SJSA1 (cell line): Measurements from ENCODE around the gene ADCY3. TPM values are rescaled to one million over a fixed set of nuclear protein-coding genes. Genes with fewer than 3 reads are reported as not detected.

ENCODE experiments used
- total RNA-seq: library from RNA; depleted of rRNA; stranded (reverse); fragments of >200 nt; shearing (Covaris generic); gene quantifications from 2 replicates; pipeline ENCODE4 v1.2.3, GENCODE V29; 2014; rRNA removed

ADCY3 gene
- total RNA-seq, 1 experiment from 2014 or later, result 22.7 TPM

Other genes with a start within 250 kb of the ADCY3 start
- 14.8 and 51.0 TPM in 2 replicates for gene PTRHD1, start 126.8 kb downstream of the ADCY3 start, total RNA-seq
- 37.4 and 44.3 TPM in 2 replicates for gene CENPO, start 126.8 kb downstream of the ADCY3 start, total RNA-seq
- 2.8 and 4.4 TPM in 2 replicates for gene DNAJC27, start 51.7 kb upstream of the ADCY3 start, total RNA-seq
- gene EFR3B, start 121.8 kb upstream of the ADCY3 start, total RNA-seq, result 0.39 and 0.63 TPM in 2 replicates
- gene POMC, start 248.3 kb upstream of the ADCY3 start, total RNA-seq, result not detected in 2 replicates